Measurements from ENCODE around the gene BBS9.
"Not testable (repeated sequence)": the region's sequence is repeated elsewhere in the genome, so short reads cannot be mapped to it uniquely, and the experiment has no call there.

BBS9 gene

DNA sequence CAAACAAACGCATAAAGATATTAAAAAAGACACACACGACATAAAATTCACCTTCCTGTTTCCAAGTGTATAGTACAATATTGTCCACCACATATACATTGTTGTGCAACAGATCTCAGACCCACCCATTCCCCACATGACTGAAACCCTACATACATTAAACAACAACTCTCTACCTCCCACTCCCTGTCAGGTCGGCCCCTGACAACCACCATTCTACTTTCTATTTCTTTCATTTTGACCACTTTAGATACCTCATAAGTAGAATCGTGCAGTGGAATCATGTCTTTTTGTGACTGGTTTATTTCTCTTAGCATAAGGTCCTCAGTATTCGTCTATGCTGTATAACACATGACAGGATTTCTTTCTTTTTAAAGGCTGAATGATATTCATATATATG lies 320.5 kb downstream of the BBS9 start:
- no peak for DNase-seq

DNA sequence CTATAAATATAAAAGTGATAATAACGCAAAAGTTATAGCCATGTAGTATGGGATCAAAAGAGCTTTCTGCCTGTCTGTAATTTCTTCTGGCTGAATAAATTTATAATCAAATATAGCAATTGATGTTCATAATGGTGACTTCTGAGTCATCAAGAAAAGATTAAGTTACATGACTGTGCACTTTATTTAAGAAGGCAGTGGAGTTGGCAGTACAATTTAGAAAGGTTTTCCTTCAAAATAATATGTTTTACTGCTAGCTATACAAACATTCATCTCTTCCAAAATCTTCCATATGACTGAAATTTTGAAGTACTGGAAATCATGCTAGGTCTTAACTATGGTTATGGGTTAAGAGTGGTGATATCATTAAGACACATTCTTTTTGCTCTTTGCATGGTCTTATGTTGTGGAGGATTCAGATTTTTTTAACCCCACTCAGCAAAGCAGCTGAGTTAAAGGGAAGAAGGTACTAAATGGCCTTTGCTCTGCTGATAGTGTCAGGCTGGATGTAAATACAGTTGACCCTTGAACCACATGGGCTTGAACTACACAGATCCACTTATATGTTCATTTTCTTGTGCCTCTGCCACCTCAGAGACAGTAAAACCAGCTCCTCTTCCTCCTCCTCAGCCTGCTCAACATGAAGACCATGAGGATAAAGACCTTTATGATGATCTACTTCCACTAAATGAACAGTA lies 323.6 kb downstream of the BBS9 start:
- DNase-seq, result no peak

DNA sequence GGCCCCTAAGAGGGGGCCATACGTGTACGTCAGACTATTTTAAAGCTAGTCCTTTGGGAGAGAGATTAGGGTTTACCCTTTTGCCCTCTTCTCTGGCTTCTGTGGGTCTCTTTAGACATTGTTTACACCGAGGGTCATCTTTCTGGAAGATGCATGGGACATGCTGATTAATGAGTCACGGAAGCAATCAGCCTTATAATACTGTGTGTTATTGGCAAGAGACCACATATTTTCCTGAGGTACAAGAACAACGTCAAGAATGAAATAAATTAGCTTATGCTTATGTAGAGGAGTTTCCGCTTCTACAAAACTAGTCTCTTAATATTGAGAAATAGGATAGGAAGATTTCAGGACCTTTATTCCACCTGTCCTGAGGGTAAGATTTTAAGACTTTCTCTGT lies 327.7 kb downstream of the BBS9 start:
- DNase-seq, result no peak

DNA sequence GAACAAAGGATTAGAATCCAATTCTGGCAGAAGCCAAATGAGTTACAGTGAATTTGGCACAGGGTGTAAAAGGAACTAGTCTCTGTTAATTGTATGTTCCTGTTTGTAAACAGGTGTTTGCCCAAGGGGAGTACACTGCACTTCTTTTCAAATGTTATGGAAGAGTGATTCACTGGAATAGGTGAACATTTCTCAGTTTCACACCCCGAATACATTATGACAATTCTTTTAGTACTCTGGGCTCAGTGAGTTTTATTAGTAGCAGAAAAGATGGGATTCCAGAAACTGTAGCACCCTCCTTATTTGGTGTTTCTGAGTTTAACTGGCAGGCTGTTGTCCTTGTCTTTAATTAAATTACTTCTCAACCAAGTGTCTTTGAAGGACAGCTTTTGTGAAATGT lies 329.2 kb downstream of the BBS9 start:
- no peak for DNase-seq

DNA sequence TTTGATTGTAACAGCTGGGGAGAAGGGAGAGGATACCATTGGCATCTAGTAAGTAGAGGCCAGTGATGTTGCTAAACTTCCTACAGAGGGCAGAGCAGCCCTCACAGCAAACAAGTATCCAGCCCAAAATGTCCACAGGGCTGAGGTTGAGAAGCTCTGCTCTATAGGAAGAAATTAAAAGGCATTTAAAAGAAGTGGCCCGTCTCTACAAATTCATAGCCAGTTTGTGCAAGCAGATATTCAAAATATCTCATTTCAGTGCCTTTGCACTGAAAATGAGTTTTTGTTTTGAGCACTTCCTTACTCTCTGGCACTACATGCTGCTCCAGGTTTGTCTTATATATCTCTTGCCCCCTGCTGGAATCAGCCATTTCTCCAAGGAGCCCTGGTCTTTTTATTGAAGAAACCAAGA lies 330.0 kb downstream of the BBS9 start:
- DNase-seq, result peak; percentile 16

DNA sequence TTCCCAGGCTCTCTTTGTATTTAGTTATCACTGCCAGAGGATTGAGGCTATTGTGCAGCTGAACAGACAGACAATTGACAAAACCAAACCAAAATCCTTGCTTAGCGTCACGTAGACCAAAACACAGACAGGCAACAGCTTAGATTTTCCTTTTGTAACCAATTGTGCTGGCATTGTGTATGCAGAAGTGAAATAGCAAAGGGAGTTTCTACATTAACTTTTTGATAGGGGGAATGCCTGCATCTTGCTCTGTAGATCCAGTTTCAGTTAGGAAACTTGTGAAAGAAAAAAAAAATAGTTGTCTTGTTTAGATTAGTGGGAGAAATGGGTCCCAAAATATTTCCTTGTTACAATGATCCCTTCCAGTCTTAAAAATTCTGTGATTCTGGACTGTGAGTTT lies 333.8 kb downstream of the BBS9 start:
- no peak for DNase-seq

DNA sequence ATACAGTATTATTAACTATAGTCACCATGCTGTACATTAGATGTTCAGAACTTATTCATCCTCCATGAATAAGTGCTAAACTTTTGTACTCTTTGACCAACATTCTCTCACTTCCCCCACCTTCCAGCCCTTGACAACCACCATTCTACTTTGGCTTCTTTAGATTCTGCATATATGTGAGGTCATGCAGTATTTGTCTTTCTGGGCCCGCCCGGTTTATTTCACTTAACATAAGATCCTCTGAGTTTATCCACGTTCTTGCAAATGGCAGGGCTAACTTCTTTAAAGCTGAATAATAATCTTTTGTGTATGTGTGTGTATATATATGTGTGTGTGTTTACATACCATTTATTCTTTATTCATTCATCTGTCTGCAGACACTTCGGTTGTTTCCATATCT lies 336.8 kb downstream of the BBS9 start:
- DNase-seq, result no peak

DNA sequence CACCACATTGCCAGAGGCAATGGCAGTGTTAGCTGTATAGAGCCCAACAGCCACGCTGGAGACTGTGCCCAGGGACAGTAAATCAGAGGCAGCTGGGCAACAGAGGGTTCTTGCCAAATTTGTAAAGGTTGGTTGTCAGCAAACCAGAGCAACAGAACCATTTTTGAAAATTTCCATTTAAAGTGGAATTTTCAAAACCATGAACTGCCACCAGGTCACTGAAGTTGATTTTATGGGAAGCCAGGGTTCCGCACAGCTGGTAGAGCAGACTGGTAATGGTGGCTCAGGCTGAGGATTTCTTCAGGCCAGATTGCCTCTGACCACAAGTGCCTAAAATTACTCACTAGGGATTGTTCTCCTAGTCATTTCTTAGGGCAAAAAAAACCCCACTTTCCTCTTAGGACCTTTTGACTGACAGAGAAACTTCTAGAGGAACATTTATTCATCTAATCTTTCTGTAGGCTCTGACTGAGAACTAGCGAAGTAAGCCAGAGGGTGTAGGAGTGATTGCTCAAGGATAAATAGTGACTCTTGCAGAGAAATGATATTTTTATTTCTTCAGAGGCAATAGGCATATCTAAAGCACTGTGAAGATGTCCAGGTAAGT lies 342.4 kb downstream of the BBS9 start:
- DNase-seq, result no peak

DNA sequence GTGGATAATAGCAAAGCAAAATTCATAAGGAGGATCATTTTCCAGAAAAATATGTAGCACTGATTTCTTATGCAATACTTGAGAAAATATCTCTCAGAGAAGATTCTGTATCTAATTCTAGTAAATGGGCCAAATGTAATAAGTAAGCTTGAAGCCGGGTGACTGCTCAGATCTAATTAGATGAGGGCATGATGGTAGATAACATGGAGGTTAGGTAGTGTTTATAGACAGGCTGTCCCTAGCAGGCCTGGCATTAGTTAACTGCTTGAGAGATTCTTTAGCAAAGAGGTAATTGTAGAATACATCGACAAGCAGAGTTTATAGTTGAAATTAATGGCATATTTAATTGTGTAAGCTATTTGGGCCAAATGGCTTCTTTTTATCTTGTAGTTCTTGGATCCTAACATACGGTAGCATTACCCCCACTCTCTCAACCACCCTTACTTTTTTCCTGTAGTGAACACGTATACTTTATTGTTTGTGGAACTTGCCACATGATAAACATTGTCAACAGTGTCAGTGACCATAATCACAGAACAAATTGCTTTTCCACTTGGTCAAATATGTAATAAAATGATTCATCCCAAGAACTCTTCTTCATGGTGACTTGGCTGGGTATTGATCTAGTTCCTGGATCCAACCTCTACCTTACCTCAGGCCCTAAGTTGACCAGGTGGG lies 343.1 kb downstream of the BBS9 start:
- no peak for DNase-seq

DNA sequence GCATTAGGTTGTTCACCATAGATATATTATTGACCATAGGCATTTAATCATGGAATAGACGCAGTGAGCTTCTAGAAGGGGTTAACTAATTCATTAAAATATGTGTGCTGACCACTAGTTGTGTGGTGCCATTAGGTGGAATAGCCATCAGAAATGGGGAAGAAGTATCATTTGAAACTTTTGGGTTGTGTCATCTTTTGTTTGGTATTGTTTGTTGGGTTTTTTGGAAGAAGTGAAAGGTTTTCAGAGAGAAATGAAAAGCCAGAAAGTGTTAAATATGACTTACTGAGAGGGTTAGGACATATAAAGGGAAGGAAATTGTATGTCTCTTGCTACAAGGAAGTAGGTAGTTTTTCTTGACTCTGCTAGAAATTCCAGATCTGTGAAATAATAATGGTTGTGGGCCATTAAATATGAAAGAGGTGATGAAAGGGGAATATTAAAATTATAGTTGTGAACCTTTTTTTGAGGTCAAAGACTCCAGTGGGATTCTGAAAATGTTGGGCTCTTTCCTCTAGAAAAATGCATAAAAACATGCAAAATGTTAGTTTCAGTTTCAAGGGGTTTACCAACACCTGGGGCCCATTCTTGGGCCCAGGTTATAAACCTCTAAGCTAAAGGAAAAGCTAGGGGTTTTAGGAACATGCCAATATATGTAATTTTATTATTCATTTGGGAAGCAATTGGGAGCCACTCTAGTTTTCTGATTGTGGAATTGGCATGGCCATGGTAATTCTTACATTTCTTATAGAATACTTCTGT lies 348.5 kb downstream of the BBS9 start:
- no peak for DNase-seq

DNA sequence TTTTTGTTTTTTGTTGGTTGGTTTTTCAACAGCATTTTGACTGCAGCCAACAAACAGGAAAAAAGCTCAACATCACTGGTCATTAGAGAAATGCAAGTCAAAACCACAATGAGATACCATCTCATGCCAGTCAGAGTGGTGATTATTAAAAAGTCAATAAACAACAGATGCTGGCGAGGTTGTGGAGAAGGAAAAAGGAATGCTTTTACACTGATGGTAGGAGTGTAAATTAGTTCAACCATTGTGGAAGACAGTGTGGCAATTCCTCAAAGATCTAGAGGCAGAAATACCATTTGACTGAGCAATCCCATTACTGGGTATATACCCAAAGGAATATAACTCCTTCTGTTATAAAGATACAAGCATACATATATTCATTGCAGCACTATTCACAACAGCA lies 355.1 kb downstream of the BBS9 start:
- DNase-seq, result not testable (repeated sequence)

DNA sequence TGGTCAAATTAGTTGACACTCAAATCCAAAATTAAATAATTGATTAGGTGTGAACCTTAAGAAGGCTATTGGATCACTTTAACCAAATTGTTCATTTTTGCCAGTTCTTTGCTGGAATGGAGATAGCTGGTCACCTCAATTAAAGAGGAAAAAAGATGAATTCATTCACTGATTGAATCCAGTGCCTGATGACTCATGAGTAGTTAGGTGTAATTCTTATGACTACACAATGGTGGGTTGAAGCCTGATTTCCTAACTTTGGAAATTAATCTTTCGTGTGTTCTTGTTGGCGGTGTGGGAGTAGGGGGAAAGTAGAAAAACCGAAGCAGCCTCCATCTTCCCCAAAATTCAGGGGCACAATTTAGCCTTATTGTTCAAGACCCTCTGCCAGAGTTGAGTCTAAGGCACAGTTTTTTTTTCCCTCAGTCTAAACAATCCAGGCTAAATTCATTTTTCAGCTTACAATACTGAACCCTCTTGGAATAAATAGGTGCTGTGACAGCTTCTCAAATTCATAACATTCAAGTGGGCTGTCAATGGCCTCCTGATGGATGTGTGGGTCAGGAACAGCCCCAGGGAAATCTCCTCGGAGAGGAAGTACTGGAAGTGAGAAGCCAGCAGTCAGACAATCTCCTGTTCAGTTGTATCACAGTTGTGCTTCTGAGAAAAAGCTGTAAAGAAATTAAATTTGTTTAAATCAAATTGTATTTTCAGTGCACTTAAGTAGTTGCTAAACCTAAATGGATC lies 356.6 kb downstream of the BBS9 start:
- no peak for DNase-seq

DNA sequence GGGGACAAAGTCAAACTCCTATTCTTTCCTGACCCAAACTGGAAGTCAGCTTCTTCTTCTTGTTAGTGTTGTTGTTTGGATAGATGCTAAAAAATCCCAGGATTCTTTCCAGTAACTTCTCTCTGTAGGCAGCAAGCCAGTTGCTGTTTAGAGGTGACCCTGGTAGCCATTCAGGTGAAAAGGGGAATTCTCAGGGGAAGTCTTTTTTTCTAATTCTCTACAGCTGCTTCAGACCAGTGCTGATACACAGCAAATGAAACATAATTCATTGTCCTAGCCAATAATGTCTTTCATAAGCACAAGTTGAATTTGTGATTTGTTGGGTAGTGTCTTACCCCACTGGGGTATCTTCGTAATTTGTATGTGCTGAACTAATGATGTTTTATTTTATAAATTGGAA lies 357.3 kb downstream of the BBS9 start:
- DNase-seq, result no peak

DNA sequence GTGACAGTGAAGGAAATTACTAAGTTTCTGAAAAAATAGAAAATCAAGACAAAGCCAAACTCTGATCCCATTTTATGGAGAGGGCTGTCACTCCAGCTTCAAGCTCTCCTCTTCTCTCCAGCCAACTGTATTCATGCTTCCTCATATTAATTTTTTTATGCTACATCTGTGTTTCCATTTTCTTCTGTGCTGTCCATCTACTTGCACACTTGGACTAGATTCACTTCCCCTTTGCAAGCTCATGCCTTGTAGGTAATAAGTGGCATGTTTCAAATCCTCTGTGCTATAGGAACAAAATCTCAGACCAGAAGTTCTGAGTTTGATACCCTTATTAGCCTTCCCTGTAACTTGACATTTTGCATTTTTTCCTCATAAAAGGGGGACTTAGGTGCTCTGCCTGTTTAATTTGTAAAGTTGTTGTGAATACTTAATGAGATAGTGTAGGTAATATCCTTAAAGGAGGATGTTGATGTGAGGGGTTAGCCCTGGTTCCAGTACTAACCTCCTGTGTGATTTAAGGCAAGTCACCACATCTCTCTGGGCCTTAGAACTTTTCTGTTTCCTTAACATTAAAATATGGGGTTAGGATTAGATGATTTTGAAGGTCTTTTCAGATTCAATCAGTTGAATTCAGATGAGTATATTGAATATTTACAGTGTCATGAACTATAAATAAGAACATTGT lies 358.8 kb downstream of the BBS9 start:
- DNase-seq, result no peak

DNA sequence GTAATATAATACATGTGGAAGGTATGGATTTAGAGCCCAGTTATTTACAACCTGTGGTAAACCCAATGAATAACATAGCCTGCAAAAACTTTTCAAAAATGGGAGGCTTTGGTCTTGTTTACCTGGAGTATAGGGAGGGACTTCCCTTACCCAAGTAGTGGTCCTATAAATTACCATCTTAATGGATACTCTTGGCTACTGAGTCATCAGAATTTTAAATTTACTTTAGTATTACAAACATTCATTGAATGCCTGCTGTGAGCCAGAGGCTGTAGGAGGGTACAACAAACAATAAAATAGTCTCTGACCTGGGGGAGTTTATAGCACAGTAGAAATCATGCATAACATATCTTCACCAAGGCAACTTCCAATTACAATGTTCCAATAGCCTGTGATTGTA lies 365.1 kb downstream of the BBS9 start:
- DNase-seq, result no peak

DNA sequence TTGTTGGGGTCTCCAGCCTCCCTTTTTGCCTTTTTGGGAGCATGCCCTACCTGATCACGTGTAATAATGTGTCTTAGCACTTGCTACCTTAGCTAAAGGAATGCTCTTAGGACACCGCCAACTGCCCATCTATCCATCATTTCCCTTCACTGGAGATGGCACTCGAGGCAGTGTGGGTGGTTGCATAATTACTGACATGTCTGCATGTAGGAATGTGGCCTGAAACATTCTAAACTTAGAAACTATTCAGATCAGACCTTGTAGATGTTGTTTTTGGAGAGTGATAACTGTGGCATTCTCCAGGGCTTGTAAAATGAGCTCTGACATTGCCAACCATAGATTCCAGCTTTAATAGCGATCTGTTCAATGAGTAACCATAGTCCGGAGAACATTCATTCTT lies 365.8 kb downstream of the BBS9 start:
- no peak for DNase-seq

DNA sequence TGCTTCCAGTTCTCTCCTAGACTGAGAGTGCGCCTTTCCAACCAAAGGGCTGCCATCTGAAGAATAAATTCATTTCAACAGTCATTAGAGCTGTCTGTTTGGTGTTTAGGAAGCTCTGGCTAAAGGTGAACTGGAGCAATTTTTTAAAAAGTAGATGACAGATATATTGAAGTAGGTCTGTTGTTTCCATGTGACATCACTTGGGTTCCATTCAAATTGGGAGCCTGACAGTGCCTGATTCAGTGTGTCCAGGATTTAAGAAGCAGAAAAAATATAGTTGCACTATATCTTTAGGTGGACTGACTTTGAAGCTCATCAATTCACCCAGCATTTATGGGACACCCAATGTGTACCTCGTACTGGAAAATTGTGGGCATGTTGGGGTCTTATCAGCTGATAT lies 367.7 kb downstream of the BBS9 start:
- no peak for DNase-seq

DNA sequence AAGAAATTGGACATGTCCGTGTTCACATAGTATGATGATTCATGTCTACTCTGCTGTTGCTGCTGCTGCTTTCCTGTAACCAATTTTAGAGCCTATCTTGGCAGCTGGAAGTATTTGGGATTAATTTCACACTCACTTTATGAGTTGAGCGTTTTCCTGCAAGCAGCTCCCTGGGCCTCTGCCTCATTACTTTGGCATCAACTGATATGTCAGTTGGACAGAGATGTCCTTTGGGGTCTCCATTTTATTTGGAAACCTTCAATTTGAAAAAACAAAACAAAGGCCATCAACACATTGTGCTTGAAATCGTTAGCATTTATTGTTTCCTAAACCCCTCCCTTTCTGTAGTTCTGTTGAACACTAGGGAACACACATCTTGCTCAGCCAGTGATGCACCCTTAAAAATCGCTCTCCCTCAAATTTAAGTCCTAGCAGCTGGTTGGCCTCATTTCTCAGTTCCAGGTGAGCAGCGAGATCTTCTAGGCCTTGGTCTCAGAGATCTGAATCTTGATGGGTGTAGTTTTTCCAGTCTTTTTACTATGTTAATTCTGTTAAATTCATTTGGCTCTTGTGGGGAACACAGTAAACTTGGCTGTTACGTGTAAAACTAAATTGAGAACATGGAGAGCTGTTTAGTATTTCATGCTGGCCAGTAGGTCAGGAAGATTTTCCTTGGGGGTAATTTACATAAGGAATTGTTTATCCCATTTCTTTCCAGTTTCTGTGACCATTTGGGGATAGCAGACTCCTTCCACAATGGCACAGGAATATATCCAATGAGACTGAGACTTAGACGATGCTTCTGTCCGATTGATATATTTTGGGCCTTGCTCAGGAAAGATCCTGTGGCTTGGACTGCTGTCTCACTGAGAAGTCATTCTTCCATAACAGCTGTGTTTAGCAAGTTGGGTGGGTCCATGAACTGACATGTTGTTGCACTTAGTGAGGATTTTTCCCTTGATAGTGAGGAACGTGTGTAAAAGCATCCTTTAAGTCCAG lies 371.6 kb downstream of the BBS9 start:
- DNase-seq, result no peak

DNA sequence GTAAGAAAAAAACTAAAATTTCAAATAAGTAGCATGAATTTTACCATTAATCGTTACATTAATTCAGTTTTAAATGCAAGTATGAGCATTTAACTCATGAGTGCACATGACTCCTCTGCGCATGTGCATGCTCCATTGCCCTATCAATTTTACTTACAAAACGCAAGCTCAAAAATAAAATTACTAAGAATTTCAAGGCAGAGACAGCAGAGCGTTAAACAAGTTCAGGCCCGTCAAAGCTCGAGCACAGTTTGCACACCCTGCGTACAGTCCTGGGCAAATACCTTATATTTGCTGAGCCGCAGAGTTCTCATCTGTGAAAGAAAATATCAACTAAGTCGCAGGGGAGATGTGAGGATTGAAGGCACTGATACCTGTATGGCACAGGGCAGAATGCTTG lies 373.6 kb downstream of the BBS9 start:
- DNase-seq, result no peak

DNA sequence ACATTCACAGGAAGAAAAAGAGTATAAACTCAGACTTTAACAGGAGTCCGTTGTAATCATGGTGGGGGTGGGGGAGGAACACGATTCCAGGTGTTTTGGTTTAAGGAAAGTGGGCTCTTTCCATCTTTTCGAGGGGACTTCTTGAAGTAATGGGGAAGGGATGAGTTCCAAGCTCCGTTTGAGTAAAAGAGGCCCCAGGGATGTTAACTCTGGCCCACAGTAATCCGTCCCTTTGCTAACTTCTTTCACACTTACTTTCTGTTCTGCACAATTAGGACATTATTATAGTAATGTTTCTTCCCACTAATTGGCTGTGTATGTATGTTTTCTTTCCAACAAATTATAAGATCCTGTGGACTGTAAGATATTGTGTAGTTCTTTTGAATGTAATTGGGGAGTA lies 374.4 kb downstream of the BBS9 start:
- DNase-seq, result no peak

DNA sequence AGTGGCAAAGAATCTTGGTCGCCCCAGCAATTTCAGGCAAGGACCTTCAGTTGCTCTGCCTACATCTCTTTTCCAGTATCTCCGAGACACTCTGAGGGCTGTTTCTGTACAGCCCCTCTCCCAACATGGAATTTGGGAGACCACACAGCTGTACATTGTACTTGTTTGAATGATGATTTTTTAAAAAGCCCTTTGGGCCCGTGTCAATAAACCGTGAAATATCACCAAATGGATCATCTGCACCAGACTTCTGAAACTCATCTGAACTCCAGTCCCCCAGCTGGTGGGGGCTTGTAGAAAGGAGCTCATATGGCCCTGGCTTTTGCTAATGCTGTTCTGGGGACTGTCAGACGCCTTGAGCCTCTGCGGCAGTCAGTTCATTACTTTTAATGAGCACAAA lies 374.9 kb downstream of the BBS9 start:
- DNase-seq, result no peak
